Adrenal gland (tissue), 12 donors: Measurements from ENCODE around the gene CFAP53. TPM values are rescaled to one million over a fixed set of nuclear protein-coding genes. Genes with fewer than 3 reads are reported as not detected.

ENCODE experiments used
- DNase-seq, 7 donors: peaks; one replicate each; pipeline ENCODE4 v3.0.0-alpha.2; 2019 to 2020
- H3K27ac ChIP-seq, 5 donors: fragments of 200-600 bp; sonication (generic) in 4 of 5; 1 replicate in 3 of 5; 2 replicates in 2 of 5; pipeline versions ENCODE4 v1.5.1 to v1.8.0; 2016 to 2020; ENCODE audit warnings: mild to moderate bottlenecking in 1 of 5
- H3K27me3 ChIP-seq: fragments of 200-600 bp; 2 replicates; pipeline ENCODE4 v1.8.0; 2021
- H3K36me3 ChIP-seq, 2 donors: fragments of 200-600 bp; replicated peaks in 1 of 2; 1 replicate in 1 of 2; 2 replicates in 1 of 2; pipeline versions ENCODE4 v1.5.1 to v1.8.0; 2018 to 2022
- H3K4me1 ChIP-seq, 2 donors: fragments of 200-600 bp; replicated peaks in 1 of 2; 1 replicate in 1 of 2; 2 replicates in 1 of 2; pipeline versions ENCODE4 v1.5.1 to v1.8.0; 2018 to 2021
- H3K4me3 ChIP-seq, 4 donors: fragments of 200-600 bp; sonication (generic) in 3 of 4; one replicate each; pipeline ENCODE4 v1.5.1; 2016 to 2018
- H3K9me3 ChIP-seq, 3 donors: fragments of 200-600 bp; sonication (generic) in 1 of 3; replicated peaks in 1 of 3; 1 replicate in 2 of 3; 2 replicates in 1 of 3; pipeline versions ENCODE4 v1.5.1 to v1.8.0; 2016 to 2021
- POLR2A ChIP-seq, 2 donors: fragments of 450-650 bp; IDR thresholded peaks; one replicate each; pipeline ENCODE4 v1.6.1; 2017; ENCODE audit warnings: antibody characterized with exemption in 2 of 2, mild to moderate bottlenecking in 2 of 2, moderate library complexity in 1 of 2
- WGBS, 4 donors: extraction: QIAGEN DNeasy Blood & Tissue Kit in 2 of 4; methylation state at CpG; one replicate each; pipeline versions ENCODE4 v1.1.5 to v1.1.7; 2013 to 2017; 5-methylcytosine and 5-hydroxymethylcytosine counted together
- intact Hi-C, 2 donors: fragments of 100-400 bp; cut with DNase I; formaldehyde crosslinking; loops; one replicate each; pipeline versions ENCODE4 v1.14.1 to v1.15.0; 2022 to 2023
- polyA plus RNA-seq, 3 donors: library from polyadenylated mRNA; stranded (reverse); fragments of 200-250 nt in 2 of 3; fragments of 350-450 nt in 1 of 3; fragmentation: Illumina TruSeq in 1 of 3; extraction: RNeasy Lipid Tissue Mini Kit (QIAGEN cat#74804) in 1 of 3; gene quantifications; one replicate each; pipeline ENCODE4 v1.2.3, GENCODE V29; 2013 to 2014
- total RNA-seq, 9 donors: library from RNA; depleted of rRNA in 4 of 9; stranded (reverse); fragments of >200 nt in 4 of 9; fragments of 120-200 nt in 1 of 9; fragmentation: NEBNext Ultra II Directional in 1 of 9; extraction: Animal tissue kit (Norgen Biotek cat#: 25700) in 1 of 9; gene quantifications; one replicate each; pipeline versions ENCODE4 v1.1.0 to v1.2.4, GENCODE V29; 2013 to 2023
- TF ChIP-seq, protein P1 (sequence below), 6 experiments: fragments of 450-650 bp in 4 of 6; fragments of 200-600 bp in 2 of 6; sonication (generic) in 1 of 6; IDR thresholded peaks; 1 replicate in 5 of 6; 2 replicates in 1 of 6; pipeline versions ENCODE4 v1.5.1 to v1.8.0; 2016 to 2021; ENCODE audit warnings: antibody characterized with exemption in 6 of 6, mild to moderate bottlenecking in 2 of 6, moderate library complexity in 1 of 6
- donor health status: healthy with polysubstance abuse.
- donor health status: Bipolar disorder and iron deficiency.
- donor health status: DM: yes; HTN: yes; CAD: no.
- donor health status: DM: no; HTN: no; CAD: no.
- donor health status: DM: no; HTN: no; CAD: no.
- donor health status: DM: yes; HTN: yes; CAD: no.

CFAP53 gene
- total and polyA plus RNA-seq, 12 donors = 0.53 to 4.3 (median 1.3) TPM

DNA sequence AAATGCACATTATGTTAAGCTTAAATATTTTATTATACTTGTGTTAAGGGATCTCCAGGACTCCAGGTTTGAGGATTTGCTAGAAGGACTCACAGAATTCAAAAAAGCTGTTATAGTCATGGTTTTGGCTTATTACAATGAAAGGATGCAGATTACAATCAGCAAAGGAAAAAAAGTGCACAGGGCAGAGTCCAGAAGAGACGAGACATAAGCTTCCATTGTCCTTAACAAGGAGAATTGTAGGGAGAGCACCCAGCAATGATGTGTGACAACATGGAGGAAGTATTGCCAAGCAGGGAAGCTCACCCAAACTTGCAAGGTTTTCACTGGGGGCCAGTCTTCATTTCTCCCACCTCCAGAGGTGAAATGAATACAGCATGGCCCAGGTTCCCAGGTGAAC, 58.6 kb downstream of the CFAP53 start:
- no peak for TF ChIP-seq POLR2A (IDR thresholded peaks at IDR 0.05)
- TF ChIP-seq, protein P1, sequence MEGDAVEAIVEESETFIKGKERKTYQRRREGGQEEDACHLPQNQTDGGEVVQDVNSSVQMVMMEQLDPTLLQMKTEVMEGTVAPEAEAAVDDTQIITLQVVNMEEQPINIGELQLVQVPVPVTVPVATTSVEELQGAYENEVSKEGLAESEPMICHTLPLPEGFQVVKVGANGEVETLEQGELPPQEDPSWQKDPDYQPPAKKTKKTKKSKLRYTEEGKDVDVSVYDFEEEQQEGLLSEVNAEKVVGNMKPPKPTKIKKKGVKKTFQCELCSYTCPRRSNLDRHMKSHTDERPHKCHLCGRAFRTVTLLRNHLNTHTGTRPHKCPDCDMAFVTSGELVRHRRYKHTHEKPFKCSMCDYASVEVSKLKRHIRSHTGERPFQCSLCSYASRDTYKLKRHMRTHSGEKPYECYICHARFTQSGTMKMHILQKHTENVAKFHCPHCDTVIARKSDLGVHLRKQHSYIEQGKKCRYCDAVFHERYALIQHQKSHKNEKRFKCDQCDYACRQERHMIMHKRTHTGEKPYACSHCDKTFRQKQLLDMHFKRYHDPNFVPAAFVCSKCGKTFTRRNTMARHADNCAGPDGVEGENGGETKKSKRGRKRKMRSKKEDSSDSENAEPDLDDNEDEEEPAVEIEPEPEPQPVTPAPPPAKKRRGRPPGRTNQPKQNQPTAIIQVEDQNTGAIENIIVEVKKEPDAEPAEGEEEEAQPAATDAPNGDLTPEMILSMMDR (IDR thresholded peaks at IDR 0.05) = no peak
- Histone ChIP-seq H3K9me3 (no peaks in the 10 kb centered on the region), H3K4me3 (no peak overlapping the region), H3K4me1 (no peaks in the 10 kb centered on the region), H3K36me3 (no peaks in the 10 kb centered on the region), H3K27ac (no peak overlapping the region), H3K27me3 (peaks cover 5% of the 10 kb centered on the region)
- no peak for DNase-seq
- WGBS, 4 donors = 52 to 76% (median 65%) methylated on average over 1 of the region's 1 CpG
- intact Hi-C loops = no loop called here

- peak; percentile 26 to 59 (median 44) for DNase-seq
- Histone ChIP-seq H3K9me3 (no peaks in the 10 kb centered on the region), H3K36me3 (no peaks in the 10 kb centered on the region), H3K4me1 (no peaks in the 10 kb centered on the region), H3K27me3 (peaks cover 5% of the 10 kb centered on the region), H3K4me3 (no peak overlapping the region), H3K27ac (no peak overlapping the region)
- TF ChIP-seq, protein P1 (IDR thresholded peaks at IDR 0.05) = peak; percentile 46 to 66 (median 56)
- TF ChIP-seq POLR2A (IDR thresholded peaks at IDR 0.05) = no peak
- intact Hi-C loops = no loop called here
- WGBS, 4 donors = 16 to 22% (median 20%) methylated on average over 24 of the region's 24 CpGs
These were observed 62.3 kb downstream of the CFAP53 start for GRCh38 chr18:50203801-50204604.

DNA sequence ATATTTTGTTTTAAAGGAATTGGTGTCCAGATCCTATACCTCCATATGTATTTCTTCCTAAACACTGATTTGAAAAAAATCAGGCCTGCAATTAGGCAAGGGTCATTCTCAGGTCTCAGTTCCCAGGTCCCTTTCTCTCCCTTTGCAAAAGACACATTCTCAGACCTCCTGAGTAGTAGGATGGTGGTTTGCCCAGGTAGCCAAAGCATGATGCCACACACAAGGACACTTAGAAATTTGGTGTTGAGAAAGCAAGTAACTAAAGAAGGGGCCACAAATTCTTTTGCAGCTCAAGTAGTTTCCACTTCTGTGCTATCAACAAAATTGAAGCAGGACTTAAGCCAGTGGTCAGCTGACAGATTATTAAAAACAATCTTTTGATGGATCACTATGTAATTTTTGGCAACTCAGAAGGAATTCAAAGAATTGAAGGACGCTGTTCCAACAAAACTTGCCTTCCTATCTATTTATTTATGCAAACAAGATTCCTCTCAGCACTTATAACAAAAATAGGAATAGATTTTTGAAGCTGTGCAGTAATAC, 64.7 kb downstream of the CFAP53 start:
- 34 to 51% (median 43%) methylated on average over 1 of the region's 1 CpG for WGBS, 4 donors
- H3K4me3 ChIP-seq = no peak overlapping the region
- DNase-seq = no peak
- H3K4me1 ChIP-seq = no peaks in the 10 kb centered on the region
- TF ChIP-seq POLR2A (IDR thresholded peaks at IDR 0.05) = no peak
- TF ChIP-seq, protein P1 (IDR thresholded peaks at IDR 0.05) = no peak
- intact Hi-C loops = no loop called here
- H3K27ac ChIP-seq = no peak overlapping the region
- H3K36me3 ChIP-seq = no peaks in the 10 kb centered on the region
- H3K9me3 ChIP-seq = no peaks in the 10 kb centered on the region
- H3K27me3 ChIP-seq = peaks cover 5% of the 10 kb centered on the region

GRCh38 chr18:50199921-50200320, 66.4 kb downstream of the CFAP53 start:
- 81 to 100% (median 90%) methylated on average over 1 of the region's 1 CpG for WGBS, 4 donors
- Histone ChIP-seq H3K27me3 (peaks cover 4% of the 10 kb centered on the region), H3K4me1 (no peaks in the 10 kb centered on the region), H3K9me3 (no peaks in the 10 kb centered on the region), H3K36me3 (no peaks in the 10 kb centered on the region), H3K27ac (no peak overlapping the region), H3K4me3 (no peak overlapping the region)
- no peak for TF ChIP-seq POLR2A (IDR thresholded peaks at IDR 0.05)
- TF ChIP-seq, protein P1 (IDR thresholded peaks at IDR 0.05) = no peak
- intact Hi-C loops = loop anchor here in 1 of 2 donors (10.0 kb wide), 1 partner anchor 195 kb away; no protein-coding TSS in a partner anchor
- no peak for DNase-seq
